Measurements from ENCODE around the gene MYLIP. TPM values are rescaled to one million over a fixed set of nuclear protein-coding genes. Genes with fewer than 3 reads are reported as not detected.

Gene MYLIP
- total RNA-seq, 1 experiment from 2014 or later = 42.2 TPM

- no peak for DNase-seq
- ChIA-PET CTCF (no interaction called here), POLR2A (ENCODE audit: unreplicated experiment) (no interaction called here)
- Histone ChIP-seq H3F3A (ENCODE audit: insufficient read depth, low read depth) (no peaks in the 10 kb centered on the region), H3K79me2 (ENCODE audit: low read depth) (no peaks in the 10 kb centered on the region), H2AFZ (no peak overlapping the region), H3K27ac (no peak overlapping the region), H3K4me3 (no peak overlapping the region), H4K20me1 (ENCODE audit: insufficient read depth) (no peaks in the 10 kb centered on the region), H3K4me1 (replicated peaks; ENCODE audit: insufficient read depth) (no peaks in the 10 kb centered on the region), H3K9me2 (ENCODE audit: insufficient read depth) (no peaks in the 10 kb centered on the region), H3K4me2 (no peak overlapping the region), H3K27me3 (ENCODE audit: insufficient read depth, low read depth) (peaks cover 85% of the 10 kb centered on the region), H3K36me3 (ENCODE audit: low read depth) (no peaks in the 10 kb centered on the region), H3K9me3 (ENCODE audit: insufficient read depth, low read depth) (no peaks in the 10 kb centered on the region)
- TF ChIP-seq, protein P1, sequence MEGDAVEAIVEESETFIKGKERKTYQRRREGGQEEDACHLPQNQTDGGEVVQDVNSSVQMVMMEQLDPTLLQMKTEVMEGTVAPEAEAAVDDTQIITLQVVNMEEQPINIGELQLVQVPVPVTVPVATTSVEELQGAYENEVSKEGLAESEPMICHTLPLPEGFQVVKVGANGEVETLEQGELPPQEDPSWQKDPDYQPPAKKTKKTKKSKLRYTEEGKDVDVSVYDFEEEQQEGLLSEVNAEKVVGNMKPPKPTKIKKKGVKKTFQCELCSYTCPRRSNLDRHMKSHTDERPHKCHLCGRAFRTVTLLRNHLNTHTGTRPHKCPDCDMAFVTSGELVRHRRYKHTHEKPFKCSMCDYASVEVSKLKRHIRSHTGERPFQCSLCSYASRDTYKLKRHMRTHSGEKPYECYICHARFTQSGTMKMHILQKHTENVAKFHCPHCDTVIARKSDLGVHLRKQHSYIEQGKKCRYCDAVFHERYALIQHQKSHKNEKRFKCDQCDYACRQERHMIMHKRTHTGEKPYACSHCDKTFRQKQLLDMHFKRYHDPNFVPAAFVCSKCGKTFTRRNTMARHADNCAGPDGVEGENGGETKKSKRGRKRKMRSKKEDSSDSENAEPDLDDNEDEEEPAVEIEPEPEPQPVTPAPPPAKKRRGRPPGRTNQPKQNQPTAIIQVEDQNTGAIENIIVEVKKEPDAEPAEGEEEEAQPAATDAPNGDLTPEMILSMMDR (conservative IDR thresholded peaks at IDR 0.05) = no peak
- TF ChIP-seq EZH2 (IDR thresholded peaks at IDR 0.05; ENCODE audit: low read depth) = no peak
- intact Hi-C loops (cut with micrococcal nuclease; ENCODE audit: unreplicated experiment) = no loop called here
- no TSS peak for BruUV-seq (replicated peaks)
Measured at GRCh38 chr6:16090452-16090851, 38.4 kb upstream of the MYLIP start.

DNA sequence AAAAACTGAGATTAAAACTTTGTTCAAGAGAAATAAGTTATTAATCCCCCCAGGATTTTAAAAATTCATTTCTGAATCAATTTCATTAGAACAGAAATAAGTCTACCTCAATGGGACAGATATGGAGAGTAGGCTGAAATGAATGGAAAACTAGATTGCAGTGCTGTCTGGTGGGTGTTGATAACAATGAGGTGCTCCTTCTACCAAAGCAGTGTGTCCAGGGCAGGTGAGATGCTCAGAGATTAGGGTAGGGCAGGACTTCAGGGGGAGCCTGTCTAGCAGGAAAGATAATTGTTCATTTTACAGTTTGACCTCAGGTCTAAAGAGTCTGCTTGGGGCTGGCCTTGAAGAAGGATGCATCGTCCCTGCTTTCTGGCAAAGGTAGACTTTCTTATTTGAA lies 38.0 kb upstream of the MYLIP start:
- intact Hi-C loops (cut with micrococcal nuclease; ENCODE audit: unreplicated experiment) = no loop called here
- CTCF ChIA-PET = no interaction called here
- POLR2A ChIA-PET (ENCODE audit: unreplicated experiment) = no interaction called here

GRCh38 chr6:16092140-16092539 lies 36.7 kb upstream of the MYLIP start:
- POLR2A ChIA-PET (ENCODE audit: unreplicated experiment) = no interaction called here
- intact Hi-C loops (cut with micrococcal nuclease; ENCODE audit: unreplicated experiment) = no loop called here
- no peak overlapping the region for H3K4me2 ChIP-seq

More for the DNA sequence above, 38.0 kb upstream of the MYLIP start:
- no peak overlapping the region for H2AFZ ChIP-seq
- no peaks in the 10 kb centered on the region for H3K4me1 ChIP-seq (replicated peaks; ENCODE audit: insufficient read depth)
- H3K36me3 ChIP-seq (ENCODE audit: low read depth) = no peaks in the 10 kb centered on the region
- no peak overlapping the region for H3K4me2 ChIP-seq
- H3K9me3 ChIP-seq (ENCODE audit: insufficient read depth, low read depth) = no peaks in the 10 kb centered on the region
- H3K27ac ChIP-seq = no peak overlapping the region
- H3K4me3 ChIP-seq = no peak overlapping the region
- no peaks in the 10 kb centered on the region for H3F3A ChIP-seq (ENCODE audit: insufficient read depth, low read depth)
- no peak for DNase-seq
- H3K27me3 ChIP-seq (ENCODE audit: insufficient read depth, low read depth) = peaks cover 88% of the 10 kb centered on the region
- TF ChIP-seq, protein P1 (conservative IDR thresholded peaks at IDR 0.05) = no peak
- no peak for TF ChIP-seq EZH2 (IDR thresholded peaks at IDR 0.05; ENCODE audit: low read depth)
- no peaks in the 10 kb centered on the region for H3K9me2 ChIP-seq (ENCODE audit: insufficient read depth)
- H4K20me1 ChIP-seq (ENCODE audit: insufficient read depth) = no peaks in the 10 kb centered on the region
- BruUV-seq (replicated peaks) = no TSS peak
- no peaks in the 10 kb centered on the region for H3K79me2 ChIP-seq (ENCODE audit: low read depth)

More at GRCh38 chr6:16092140-16092539, 36.7 kb upstream of the MYLIP start:
- no peak overlapping the region for H3K27ac ChIP-seq
- H3K9me3 ChIP-seq (ENCODE audit: insufficient read depth, low read depth) = no peaks in the 10 kb centered on the region
- no peak for DNase-seq
- TF ChIP-seq, protein P1 (conservative IDR thresholded peaks at IDR 0.05) = no peak
- no peak for TF ChIP-seq EZH2 (IDR thresholded peaks at IDR 0.05; ENCODE audit: low read depth)
- no peaks in the 10 kb centered on the region for H3K79me2 ChIP-seq (ENCODE audit: low read depth)
- H3F3A ChIP-seq (ENCODE audit: insufficient read depth, low read depth) = no peaks in the 10 kb centered on the region
- BruUV-seq (replicated peaks) = no TSS peak
- no peaks in the 10 kb centered on the region for H4K20me1 ChIP-seq (ENCODE audit: insufficient read depth)
- H3K27me3 ChIP-seq (ENCODE audit: insufficient read depth, low read depth) = peaks cover 91% of the 10 kb centered on the region
- CTCF ChIA-PET = no interaction called here
- no peaks in the 10 kb centered on the region for H3K9me2 ChIP-seq (ENCODE audit: insufficient read depth)
- no peaks in the 10 kb centered on the region for H3K4me1 ChIP-seq (replicated peaks; ENCODE audit: insufficient read depth)
- no peak overlapping the region for H3K4me3 ChIP-seq
- no peak overlapping the region for H2AFZ ChIP-seq
- no peaks in the 10 kb centered on the region for H3K36me3 ChIP-seq (ENCODE audit: low read depth)
